H1 (cell line): ENCODE data around the gene PTPA. TPM values are rescaled to one million over a fixed set of nuclear protein-coding genes. Genes with fewer than 3 reads are reported as not detected.
A peak's percentile ranks its signal among the peaks of the same experiment; 100 is the strongest.

ENCODE experiments used
- BACH1 ChIP-seq: IDR thresholded peaks from 2 replicates; pipeline ENCODE4 v1.6.1; 2012; ENCODE audit warnings: low read length, improper control_type of control experiment
- CBX5 ChIP-seq: fragments of 300-800, 300-1000 bp; sonication (generic); IDR thresholded peaks from 2 replicates; pipeline ENCODE4 v1.7.1; 2016; ENCODE audit warnings: antibody characterized with exemption, low read length, low read depth
- CEBPB ChIP-seq: IDR thresholded peaks from 2 replicates; pipeline ENCODE4 v1.6.1; 2012; ENCODE audit warnings: low read depth, low read length
- CHD1 ChIP-seq: IDR thresholded peaks from 2 replicates; pipeline ENCODE4 v1.6.1; 2012; ENCODE audit warnings: low read depth, low read length, improper control_type of control experiment
- EGR1 ChIP-seq: IDR thresholded peaks from 2 replicates; pipeline ENCODE4 v1.6.1; 2011; ENCODE audit warnings: low read depth, low read length, borderline replicate concordance
- EZH2 ChIP-seq: fragments of 200-600 bp; sonication (generic); IDR thresholded peaks from 2 replicates; pipeline ENCODE4 v1.7.1; 2012; ENCODE audit warnings: low read depth, mild to moderate bottlenecking, moderate library complexity, low read length, inconsistent platforms; ENCODE audit not compliant: severe bottlenecking
- JUN ChIP-seq: IDR thresholded peaks from 2 replicates; pipeline ENCODE4 v1.6.1; 2011; ENCODE audit warnings: low read depth, mild to moderate bottlenecking, improper control_type of control experiment, low read length
- JUND ChIP-seq: IDR thresholded peaks from 2 replicates; pipeline ENCODE4 v1.6.1; 2011; ENCODE audit warnings: mild to moderate bottlenecking, improper control_type of control experiment, low read length
- KDM1A ChIP-seq: fragments of 200-600, 300-600 bp; sonication (generic); IDR thresholded peaks from 2 replicates; pipeline ENCODE4 v1.7.1; 2016; ENCODE audit warnings: mild to moderate bottlenecking, low read length, borderline replicate concordance
- KDM4A ChIP-seq: IDR thresholded peaks from one replicate; pipeline ENCODE4 v1.7.1; 2012; ENCODE audit warnings: low read depth, mild to moderate bottlenecking, moderate library complexity, low read length, inconsistent platforms; ENCODE audit not compliant: severe bottlenecking
- NANOG ChIP-seq: IDR thresholded peaks from 2 replicates; pipeline ENCODE4 v1.6.1; 2011; ENCODE audit warnings: low read length, low read depth, mild to moderate bottlenecking, inconsistent platforms; ENCODE audit not compliant: insufficient read depth, poor library complexity, severe bottlenecking
- POU5F1 ChIP-seq: IDR thresholded peaks from 2 replicates; pipeline ENCODE4 v1.6.1; 2011; ENCODE audit warnings: low read depth, mild to moderate bottlenecking, low read length, moderate library complexity
- RBBP5 ChIP-seq: IDR thresholded peaks from 2 replicates; pipeline ENCODE4 v1.7.1; 2012; ENCODE audit warnings: low read depth, mild to moderate bottlenecking, inconsistent platforms, low read length, moderate library complexity, borderline replicate concordance
- RFX5 ChIP-seq: IDR thresholded peaks from 2 replicates; pipeline ENCODE4 v1.6.1; 2011; ENCODE audit warnings: low read depth, low read length, improper control_type of control experiment, borderline replicate concordance
- RNF2 ChIP-seq: fragments of 200-900, 300-1000 bp; sonication (generic); IDR thresholded peaks from 2 replicates; pipeline ENCODE4 v1.7.1; 2016; ENCODE audit warnings: borderline replicate concordance, low read depth, mild to moderate bottlenecking, antibody characterized with exemption, low read length; ENCODE audit not compliant: poor library complexity, severe bottlenecking; ENCODE audit errors: missing control alignments
- TBP ChIP-seq: IDR thresholded peaks from 2 replicates; pipeline ENCODE4 v1.6.1; 2011; ENCODE audit warnings: low read depth, low read length, improper control_type of control experiment
- TCF12 ChIP-seq: IDR thresholded peaks from 2 replicates; pipeline ENCODE4 v1.6.1; 2011; ENCODE audit warnings: low read depth, mild to moderate bottlenecking, low read length
- USF2 ChIP-seq: IDR thresholded peaks from 2 replicates; pipeline ENCODE4 v1.6.1; 2011; ENCODE audit warnings: low read length, improper control_type of control experiment
- polyA plus RNA-seq, 7 experiments: library from polyadenylated mRNA; depleted of rRNA in 3 of 7; stranded (reverse) in 5 of 7; unstranded in 2 of 7; fragments of >200 nt in 5 of 7; fragments of 200-250 nt in 2 of 7; gene quantifications; 1 replicate in 5 of 7; 2 replicates in 1 of 7; 4 replicates in 1 of 7; pipeline versions ENCODE4 v1.2.1 to v1.2.3, GENCODE V29; 2011 to 2013; ENCODE audit warnings: missing spikeins in 2 of 7, mixed read lengths in 2 of 7
- total RNA-seq: library from RNA; stranded (reverse); fragmentation: NEBNext Ultra II Directional; extraction: Animal tissue kit (Norgen Biotek cat#: 25700); gene quantifications from 2 replicates; pipeline ENCODE4 v1.2.1, GENCODE V29; 2021
- TF ChIP-seq, protein P1 (sequence below), 3 experiments: IDR thresholded peaks; 1 replicate in 2 of 3; 2 replicates in 1 of 3; pipeline versions ENCODE4 v1.5.1 to v1.6.1; 2011; ENCODE audit warnings: low read length in 3 of 3, mild to moderate bottlenecking in 3 of 3, inconsistent platforms in 2 of 3, low read depth in 1 of 3, moderate library complexity in 1 of 3; ENCODE audit not compliant: insufficient read depth in 1 of 3; ENCODE audit errors: control extremely low read depth in 1 of 3
- TF ChIP-seq, protein P2 (sequence below): IDR thresholded peaks from 2 replicates; pipeline ENCODE4 v1.6.1; 2011; ENCODE audit warnings: low read depth, mild to moderate bottlenecking, low read length; ENCODE audit not compliant: insufficient read depth

The PTPA gene
- total and polyA plus RNA-seq, 2 of the 8 experiments (the other 6 are each of a cell fraction or from before 2014, with no cell fraction given): 114 to 145 TPM

DNA sequence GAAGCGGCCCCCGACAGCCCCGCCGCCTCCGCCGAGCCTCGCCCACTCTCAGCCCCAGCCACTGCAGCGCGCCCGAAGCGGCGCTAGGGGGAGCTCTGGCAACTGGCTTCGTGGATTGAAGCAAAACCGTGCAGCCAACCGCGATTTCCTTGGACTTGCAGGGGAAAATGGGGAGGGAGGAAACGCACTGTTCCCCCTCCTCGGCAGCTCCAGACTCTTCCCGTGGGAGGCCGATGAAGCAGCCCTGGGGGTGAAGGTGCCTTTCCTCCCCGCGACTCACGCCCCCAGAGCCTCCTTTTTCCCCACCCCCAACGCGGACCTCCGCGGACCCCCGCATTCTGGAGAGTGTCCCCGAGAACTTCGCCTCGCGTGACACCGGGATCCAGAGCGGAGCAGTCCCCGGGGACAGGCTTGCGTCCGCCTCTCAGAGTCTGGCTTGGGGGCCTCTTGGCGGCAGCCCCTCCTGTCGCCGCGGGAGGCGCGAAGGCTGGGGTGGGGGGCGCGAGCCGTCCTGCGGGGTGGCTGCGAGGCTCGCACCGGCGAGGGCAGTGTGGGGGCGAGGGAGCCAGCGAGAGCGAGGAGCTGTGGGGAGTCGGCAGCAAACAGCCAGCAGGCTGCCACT, 63.0 kb downstream of the PTPA start (continued):
- TF ChIP-seq RNF2 (peak; percentile 39), CBX5 (no peak), EZH2 (no peak), TCF12 (0 out of 2 replicates have a peak, but pooled peaks have one; percentile 56), CHD1 (no peak), POU5F1 (no peak), EGR1 (peak; percentile 64; the same call in 1 of the 2 replicates), JUND (no peak; the same call in 1 of the 2 replicates), CEBPB (no peak), NANOG (no peak), KDM4A (peak; percentile 13), RBBP5 (peak; percentile 59; the same call in 1 of the 2 replicates), USF2 (no peak), BACH1 (peak; percentile 95), RFX5 (no peak), TBP (no peak), JUN (no peak), KDM1A (no peak)
- TF ChIP-seq, protein P1, sequence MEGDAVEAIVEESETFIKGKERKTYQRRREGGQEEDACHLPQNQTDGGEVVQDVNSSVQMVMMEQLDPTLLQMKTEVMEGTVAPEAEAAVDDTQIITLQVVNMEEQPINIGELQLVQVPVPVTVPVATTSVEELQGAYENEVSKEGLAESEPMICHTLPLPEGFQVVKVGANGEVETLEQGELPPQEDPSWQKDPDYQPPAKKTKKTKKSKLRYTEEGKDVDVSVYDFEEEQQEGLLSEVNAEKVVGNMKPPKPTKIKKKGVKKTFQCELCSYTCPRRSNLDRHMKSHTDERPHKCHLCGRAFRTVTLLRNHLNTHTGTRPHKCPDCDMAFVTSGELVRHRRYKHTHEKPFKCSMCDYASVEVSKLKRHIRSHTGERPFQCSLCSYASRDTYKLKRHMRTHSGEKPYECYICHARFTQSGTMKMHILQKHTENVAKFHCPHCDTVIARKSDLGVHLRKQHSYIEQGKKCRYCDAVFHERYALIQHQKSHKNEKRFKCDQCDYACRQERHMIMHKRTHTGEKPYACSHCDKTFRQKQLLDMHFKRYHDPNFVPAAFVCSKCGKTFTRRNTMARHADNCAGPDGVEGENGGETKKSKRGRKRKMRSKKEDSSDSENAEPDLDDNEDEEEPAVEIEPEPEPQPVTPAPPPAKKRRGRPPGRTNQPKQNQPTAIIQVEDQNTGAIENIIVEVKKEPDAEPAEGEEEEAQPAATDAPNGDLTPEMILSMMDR (IDR thresholded peaks at IDR 0.05; ENCODE audit: control extremely low read depth in 1 of 3, insufficient read depth in 1 of 3, low read depth in 1 of 3, low read length in 3 of 3): peak in 2 of 3 experiments; percentile 92 to 94; a peak in 3 of 4 replicates
- TF ChIP-seq, protein P2, sequence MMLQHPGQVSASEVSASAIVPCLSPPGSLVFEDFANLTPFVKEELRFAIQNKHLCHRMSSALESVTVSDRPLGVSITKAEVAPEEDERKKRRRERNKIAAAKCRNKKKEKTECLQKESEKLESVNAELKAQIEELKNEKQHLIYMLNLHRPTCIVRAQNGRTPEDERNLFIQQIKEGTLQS: no peak
